HepG2 (cell line): Measurements from ENCODE around the gene GPA33. TPM values are rescaled to one million over a fixed set of nuclear protein-coding genes. Genes with fewer than 3 reads are reported as not detected.

Source experiments
- ATAC-seq: fragments of 200-7000 bp; cut with Tn5 transposase; 3 replicates; pipeline ENCODE4 v1.9.1; 2020; ENCODE audit warnings: mild to moderate bottlenecking, moderate library complexity
- BruUV-seq: library from RNA; stranded (reverse); fragments of 400-500 nt; replicated peaks from 2 replicates; lab custom pipeline; 2021; lab: Mats Ljungman, UMichigan
- CTCF ChIA-PET: fragments of 300-600 bp; formaldehyde crosslinking; extraction: SDS; loops from one replicate; lab custom pipeline; 2021; ENCODE audit warnings: low total read pairs, inconsistent platforms, low intra/inter-chr PET ratio; lab: Yijun Ruan, JAX
- POLR2A ChIA-PET: fragments of 350-600 bp; sonication (Branson Sonifier 250); formaldehyde crosslinking; loops from one replicate; lab custom pipeline; 2020; ENCODE audit warnings: antibody characterized with exemption, inconsistent platforms; lab: Yijun Ruan, JAX
- DNase-seq: peaks from one replicate; pipeline ENCODE4 v3.0.0-alpha.2; 2015; ENCODE audit warnings: low spot score
- FAIRE-seq: peaks from 3 replicates; lab custom pipeline; 2011; peaks lifted over from hg19 to GRCh38; lab: Jason Lieb, UNC
- H2AFZ ChIP-seq: one replicate; pipeline ENCODE4 v1.6.1; 2011; ENCODE audit warnings: low read length, inconsistent platforms
- H3K27ac ChIP-seq: fragments of 300-600 bp; 3 replicates; pipeline ENCODE4 v1.8.0; 2011; ENCODE audit warnings: mixed run types, mild to moderate bottlenecking, mixed read lengths, low read length, inconsistent platforms; ENCODE audit not compliant: insufficient read depth; ENCODE audit errors: extremely low read length
- H3K27me3 ChIP-seq, 2 experiments: fragments of 200-600 bp in 1 of 2; 2 replicates in 1 of 2; 3 replicates in 1 of 2; pipeline versions ENCODE4 v1.6.0 to v1.8.0; 2011; ENCODE audit warnings: low read length in 2 of 2, mild to moderate bottlenecking in 2 of 2, moderate library complexity in 2 of 2, inconsistent platforms in 1 of 2; ENCODE audit not compliant: insufficient read depth in 2 of 2, control insufficient read depth in 1 of 2
- H3K36me3 ChIP-seq, 2 experiments: fragments of 200-600 bp in 1 of 2; replicated peaks in 1 of 2; 2 replicates in 1 of 2; 3 replicates in 1 of 2; pipeline versions ENCODE4 v1.5.1 to v1.8.0; 2011; ENCODE audit warnings: low read length in 2 of 2, inconsistent platforms in 1 of 2; ENCODE audit not compliant: insufficient read depth in 2 of 2, control insufficient read depth in 1 of 2
- H3K4me1 ChIP-seq: 2 replicates; pipeline ENCODE4 v1.5.1; 2012; ENCODE audit warnings: low read length, inconsistent platforms; ENCODE audit not compliant: insufficient read depth
- H3K4me2 ChIP-seq: 2 replicates; pipeline ENCODE4 v1.6.0; 2011; ENCODE audit warnings: low read depth, low read length, inconsistent platforms
- H3K4me3 ChIP-seq, 3 experiments: fragments of 200-600 bp in 1 of 3; sonication (generic), shearing (Covaris generic) in 1 of 3; replicated peaks in 1 of 3; 2 replicates each; pipeline ENCODE4 v1.5.1; 2011 to 2016; ENCODE audit warnings: low read length in 3 of 3, inconsistent platforms in 2 of 3, low read depth in 2 of 3, mild to moderate bottlenecking in 2 of 3, control low read depth in 1 of 3, mixed read lengths in 1 of 3; ENCODE audit not compliant: insufficient read depth in 1 of 3
- H3K79me2 ChIP-seq: one replicate; pipeline ENCODE4 v1.6.1; 2011; ENCODE audit warnings: low read length, inconsistent platforms; ENCODE audit not compliant: insufficient read depth
- H3K9ac ChIP-seq: 2 replicates; pipeline ENCODE4 v1.6.0; 2011; ENCODE audit warnings: mild to moderate bottlenecking, low read depth, low read length, inconsistent platforms; ENCODE audit not compliant: insufficient read depth
- H3K9me3 ChIP-seq: 2 replicates; pipeline ENCODE4 v1.5.1; 2012; ENCODE audit warnings: mild to moderate bottlenecking, low read length
- H4K20me1 ChIP-seq: 2 replicates; pipeline ENCODE4 v1.6.0; 2011; ENCODE audit warnings: inconsistent platforms, mild to moderate bottlenecking, low read length, moderate library complexity; ENCODE audit not compliant: insufficient read depth
- MBD4 ChIP-seq: IDR thresholded peaks from 2 replicates; pipeline ENCODE4 v1.6.1; 2012; ENCODE audit warnings: low read length, inconsistent platforms, borderline replicate concordance
- MXD4 ChIP-seq: IDR thresholded peaks from 2 replicates; pipeline ENCODE4 v1.6.1; 2016; ENCODE audit warnings: mild to moderate bottlenecking, missing biosample characterization, missing genetic modification reagents
- REL ChIP-seq: sonication (generic); formaldehyde crosslinking; conservative IDR thresholded peaks from 2 replicates; pipeline ENCODE4 v1.8.0; 2022; ENCODE audit warnings: mild to moderate bottlenecking, missing genetic modification reagents, moderate library complexity
- RXRB ChIP-seq: IDR thresholded peaks from 2 replicates; pipeline ENCODE4 v1.6.1; 2016; ENCODE audit warnings: borderline replicate concordance, missing genetic modification reagents, missing compliant biosample characterization
- SNAI1 ChIP-seq: sonication (generic); formaldehyde crosslinking; IDR thresholded peaks from 2 replicates; pipeline ENCODE4 v1.5.0; 2020; ENCODE audit warnings: mild to moderate bottlenecking, missing genetic modification reagents, borderline replicate concordance
- SP5 ChIP-seq: IDR thresholded peaks from 2 replicates; pipeline ENCODE4 v1.6.1; 2016; ENCODE audit warnings: low read depth, borderline replicate concordance
- ZBTB39 ChIP-seq: sonication (generic); formaldehyde crosslinking; IDR thresholded peaks from 2 replicates; pipeline ENCODE4 v1.5.0; 2020; ENCODE audit warnings: missing genetic modification reagents
- ZBTB40 ChIP-seq, 2 experiments: fragments of 450-650 bp in 1 of 2; sonication (generic) in 1 of 2; formaldehyde crosslinking in 1 of 2; IDR thresholded peaks; 2 replicates each; pipeline versions ENCODE4 v1.6.1 to v1.8.0; 2016 to 2022; ENCODE audit warnings: antibody characterized with exemption in 1 of 2, mild to moderate bottlenecking in 1 of 2, missing genetic modification reagents in 1 of 2
- ZNF431 ChIP-seq: sonication (generic); formaldehyde crosslinking; IDR thresholded peaks from 2 replicates; pipeline ENCODE4 v1.9.0; 2022; ENCODE audit warnings: missing genetic modification reagents, low read depth, mild to moderate bottlenecking, borderline replicate concordance
- ZNF468 ChIP-seq: sonication (generic); formaldehyde crosslinking; IDR thresholded peaks from 2 replicates; pipeline ENCODE4 v1.8.0; 2022; ENCODE audit warnings: mild to moderate bottlenecking, moderate library complexity, missing genetic modification reagents
- ZNF530 ChIP-seq: sonication (generic); formaldehyde crosslinking; IDR thresholded peaks from 2 replicates; pipeline ENCODE4 v1.5.0; 2020; ENCODE audit warnings: low read depth, mild to moderate bottlenecking, missing genetic modification reagents
- ZNF746 ChIP-seq: sonication (generic); formaldehyde crosslinking; IDR thresholded peaks from 2 replicates; pipeline ENCODE4 v1.8.0; 2022; ENCODE audit warnings: mild to moderate bottlenecking, missing genetic modification reagents
- in situ Hi-C: cut with HindIII; loops from 2 replicates; pipeline ENCODE4 v1.10.0; 2017; ENCODE audit warnings: low pct_unique_long_range_greater_than_20kb; ENCODE audit not compliant: extremely low pct_ligation_motif_present
- intact Hi-C: fragments of 100-400 bp; cut with micrococcal nuclease; formaldehyde crosslinking; loops from one replicate; pipeline ENCODE4 v1.10.0; 2022; ENCODE audit not compliant: unreplicated experiment
- polyA plus RNA-seq, 8 experiments: library from polyadenylated mRNA; depleted of rRNA in 3 of 8; stranded (reverse) in 7 of 8; unstranded in 1 of 8; fragments of >200 nt; fragmentation: Illumina TruSeq in 4 of 8; extraction: Trizol in 4 of 8; gene quantifications; 2 replicates each; pipeline versions ENCODE4 v1.2.1 to v1.2.3, GENCODE V29; 2011 to 2016; ENCODE audit warnings: low read depth in 4 of 8, missing spikeins in 1 of 8, mixed read lengths in 1 of 8; ENCODE audit not compliant: insufficient read depth in 1 of 8
- total RNA-seq, 5 experiments: library from RNA; depleted of rRNA; stranded (reverse); fragments of >200 nt; fragmentation: Illumina TruSeq; extraction: Trizol; gene quantifications; 2 replicates each; pipeline ENCODE4 v1.2.3, GENCODE V29; 2016; ENCODE audit warnings: low read depth in 1 of 5

Gene GPA33
- total and polyA plus RNA-seq, 2 of the 13 experiments (the other 11 are each of a cell fraction or from before 2014, with no cell fraction given) = not detected

GRCh38 chr1:167114725-167115124 lies 24.5 kb upstream of the GPA33 start:
- no peaks in the 10 kb centered on the region for H3K36me3 ChIP-seq
- ChIA-PET CTCF (no interaction called here), POLR2A (no interaction called here)
- no peaks in the 10 kb centered on the region for H3K4me1 ChIP-seq
- intact Hi-C loops = no loop called here
- H3K27me3 ChIP-seq = peaks cover 0 to 15% of the 10 kb centered on the region in 2 experiments; a peak in 3 of 5 replicates
- no peaks in the 10 kb centered on the region for H4K20me1 ChIP-seq
- DNase-seq = no peak
- ATAC-seq = no peak
- H3K9me3 ChIP-seq = no peaks in the 10 kb centered on the region
- BruUV-seq = no TSS peak
- no peak overlapping the region for H3K4me3 ChIP-seq
- H3K4me2 ChIP-seq = no peak overlapping the region
- in situ Hi-C loops = no loop called here
- no peak overlapping the region for H2AFZ ChIP-seq
- no peak overlapping the region for H3K27ac ChIP-seq
- no peak overlapping the region for H3K9ac ChIP-seq
- H3K79me2 ChIP-seq = no peaks in the 10 kb centered on the region
- no peak for FAIRE-seq
- TF ChIP-seq ZBTB39 (CRISPR knock-in tag) (no peak), SP5 (CRISPR knock-in tag) (no peak), MBD4 (no peak), ZNF746 (no peak), REL (no peak), RXRB (CRISPR knock-in tag) (no peak), ZNF468 (CRISPR knock-in tag) (no peak), ZBTB40 (IDR thresholded peaks at IDR 0.05) (no peak), ZBTB40 (CRISPR knock-in tag; IDR thresholded peaks at IDR 0.05) (no peak), ZNF530 (CRISPR knock-in tag) (no peak), MXD4 (CRISPR knock-in tag) (no peak), ZNF431 (no peak), SNAI1 (CRISPR knock-in tag) (no peak)
